HG02885 (cell line): ENCODE measurements around the gene NOL8.

Source experiments
- ATAC-seq: cut with Tn5 transposase; IDR thresholded peaks from one replicate; pipeline ENCODE4 v1.9.1; 2021; ENCODE audit warnings: mild to moderate bottlenecking; ENCODE audit not compliant: unreplicated experiment, poor library complexity

NOL8 gene

GRCh38 chr9:92276331-92277032, 48.7 kb downstream of the NOL8 start:
- ATAC-seq = no peak

GRCh38 chr9:92275541-92275940, 49.6 kb downstream of the NOL8 start:
- no peak for ATAC-seq

GRCh38 chr9:92270511-92270910, 54.6 kb downstream of the NOL8 start:
- no peak for ATAC-seq

GRCh38 chr9:92266486-92266885, 58.7 kb downstream of the NOL8 start:
- ATAC-seq = no peak

- no peak for ATAC-seq
Observed at GRCh38 chr9:92265154-92265553, 60.0 kb downstream of the NOL8 start.

- ATAC-seq = no peak
Observed at GRCh38 chr9:92263131-92263530, 62.0 kb downstream of the NOL8 start.

GRCh38 chr9:92257327-92257726, 67.8 kb downstream of the NOL8 start:
- no peak for ATAC-seq

- ATAC-seq = no peak
Observed at GRCh38 chr9:92254381-92255337, 70.5 kb downstream of the NOL8 start.

- ATAC-seq = no peak
Observed at GRCh38 chr9:92253656-92254055, 71.5 kb downstream of the NOL8 start.

- ATAC-seq = no peak
Observed at GRCh38 chr9:92247981-92248380, 77.2 kb downstream of the NOL8 start.
